ENCODE measurements around the gene ELK3.

- TF ChIP-seq CTCF (IDR thresholded peaks at IDR 0.05) (no peak), POLR2A (IDR thresholded peaks at IDR 0.05) (no peak)
Measured at GRCh38 chr12:96189781-96190180, 4.4 kb upstream of the ELK3 start.

All from thyroid gland (tissue), 4 donors.